SHP77 treated with DMSO at 0.1 percent for 48 hours (cell line): ENCODE results near the gene SORBS1.
A peak's percentile ranks its signal among the peaks of the same experiment; 100 is the strongest.
"Not testable (repeated sequence)": the region's sequence is repeated elsewhere in the genome, so short reads cannot be mapped to it uniquely, and the experiment has no call there.

ENCODE experiments used
- DNase-seq: peaks from one replicate; lab custom pipeline; 2025; lab: John Stamatoyannopoulos, UW

Gene SORBS1

GRCh38 chr10:95388539-95388938 lies 172.6 kb downstream of the SORBS1 start:
- DNase-seq = no peak

DNA sequence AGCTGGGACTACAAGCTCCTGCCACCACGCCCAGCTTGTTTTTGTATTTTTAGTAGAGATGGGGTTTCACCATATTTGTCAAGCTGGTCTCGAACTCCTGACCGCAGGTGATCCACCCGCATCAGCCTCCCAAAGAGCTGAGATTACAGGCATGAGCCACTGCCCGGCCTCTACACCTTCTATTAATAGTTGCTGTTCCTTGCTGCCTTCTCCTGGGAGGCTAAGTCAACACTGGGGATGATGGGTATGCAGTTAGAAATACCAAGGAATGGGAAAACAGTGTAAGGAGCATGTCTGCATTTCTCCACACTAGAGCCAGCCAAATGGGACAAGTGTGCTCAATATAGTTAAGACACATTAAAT lies 173.1 kb downstream of the SORBS1 start:
- DNase-seq = no peak

GRCh38 chr10:95384011-95384704 lies 177.0 kb downstream of the SORBS1 start:
- no peak for DNase-seq

DNA sequence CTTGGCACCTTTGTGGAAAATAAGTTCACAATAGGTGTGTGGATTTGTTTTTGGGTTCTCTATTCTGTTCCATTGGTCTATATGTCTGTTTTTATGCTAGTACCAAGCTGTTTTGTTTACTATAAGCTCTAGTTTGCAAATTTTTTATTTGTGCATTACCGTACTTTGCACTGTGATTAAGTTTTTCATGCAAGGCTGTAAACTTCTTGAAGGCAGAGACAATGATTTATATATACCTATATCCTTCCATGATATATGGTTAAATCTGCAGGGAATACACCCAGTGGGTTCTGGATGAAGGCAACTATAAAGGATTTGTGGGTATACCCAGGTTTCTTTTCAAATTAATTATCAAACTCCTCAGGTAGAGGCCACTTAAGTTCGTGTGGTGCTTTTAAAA lies 178.6 kb downstream of the SORBS1 start:
- no peak for DNase-seq

DNA sequence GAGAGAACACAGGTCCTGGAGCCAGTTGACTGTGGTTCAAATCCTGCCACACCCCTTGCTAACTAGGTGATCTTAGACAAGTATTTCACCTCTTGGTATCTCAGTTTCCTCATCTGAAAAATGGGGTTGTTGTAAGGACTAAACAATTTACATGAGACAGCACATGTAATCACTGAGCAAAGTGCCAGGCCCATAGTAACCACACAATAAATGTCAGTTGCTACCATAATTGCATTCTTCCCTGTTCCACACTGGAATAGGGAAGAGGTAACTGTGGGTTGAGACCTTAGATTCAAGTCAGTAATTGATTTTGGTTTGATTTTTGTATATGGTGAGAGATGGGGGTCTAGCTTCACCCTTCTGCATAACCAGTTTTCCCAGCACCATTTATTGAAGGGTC lies 179.0 kb downstream of the SORBS1 start:
- no peak for DNase-seq

- DNase-seq = no peak
Measured at GRCh38 chr10:95377950-95378349, 183.2 kb downstream of the SORBS1 start.

DNA sequence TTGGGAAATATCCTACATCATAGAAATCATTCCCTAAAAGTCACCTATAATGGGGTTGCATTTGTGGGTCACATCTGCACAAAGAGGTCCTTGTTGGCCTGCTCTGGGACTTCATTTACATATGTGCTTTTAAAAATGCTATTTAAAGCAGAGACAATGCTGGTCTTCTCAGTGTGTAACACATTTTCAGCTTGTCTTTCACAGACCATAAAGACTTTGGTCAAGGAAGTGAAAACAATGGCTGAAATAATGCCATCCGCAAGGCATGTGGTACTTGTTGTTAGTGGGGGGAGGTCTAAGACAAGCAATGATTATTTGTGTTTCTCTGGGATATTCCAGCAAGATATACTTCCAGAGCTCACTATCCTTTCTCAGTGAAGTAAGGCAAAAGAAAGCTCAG lies 185.8 kb downstream of the SORBS1 start:
- no peak for DNase-seq

DNA sequence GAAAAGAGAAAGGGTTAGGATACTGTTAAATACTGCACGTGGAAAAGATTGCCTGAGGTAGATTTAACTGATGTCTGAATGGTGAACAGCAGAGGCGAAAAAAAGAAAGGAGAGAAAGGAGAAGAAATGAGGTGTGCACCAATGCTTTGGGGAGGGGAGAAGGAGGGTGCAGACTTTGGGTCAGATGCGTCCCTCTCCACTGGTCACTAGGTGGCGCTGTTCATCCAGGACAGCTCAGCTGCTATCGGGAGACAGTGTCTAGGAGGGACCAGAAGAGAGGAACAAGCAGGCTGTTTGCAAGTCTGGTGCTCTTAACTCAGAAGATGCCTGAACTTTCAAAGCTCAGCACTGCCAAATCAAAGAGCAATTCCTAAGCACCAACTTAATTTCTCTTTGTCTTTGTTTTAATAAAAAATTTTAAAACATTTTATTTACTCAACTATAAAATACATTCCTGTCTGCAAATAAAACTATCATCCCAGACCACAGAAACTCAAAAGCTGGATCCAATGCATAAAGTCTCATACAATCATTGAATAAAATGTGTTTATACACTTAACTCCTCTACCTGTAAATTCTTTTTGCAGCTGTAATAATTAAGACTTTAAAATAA lies 186.5 kb downstream of the SORBS1 start:
- peak; percentile 50 for DNase-seq

DNA sequence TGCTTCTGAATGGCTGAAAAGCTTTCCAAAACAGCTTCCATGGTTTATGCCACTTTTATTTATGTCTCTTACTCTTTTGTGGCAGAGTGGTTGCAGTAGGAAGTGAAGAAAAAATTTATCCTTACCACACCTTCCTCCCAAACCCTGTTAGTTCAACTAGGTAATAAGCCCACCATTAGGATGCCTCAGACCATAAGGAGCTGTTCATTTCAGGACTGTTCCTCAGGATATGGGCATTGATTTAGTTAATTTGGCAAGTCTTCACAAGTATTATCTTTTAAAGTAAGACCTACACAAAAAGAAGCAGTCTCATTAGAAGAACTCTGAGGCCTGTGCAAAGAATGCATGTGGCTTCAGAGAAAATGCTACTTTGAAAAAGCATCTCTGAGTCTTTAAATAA lies 187.5 kb downstream of the SORBS1 start:
- no peak for DNase-seq

GRCh38 chr10:95364342-95364741 lies 196.8 kb downstream of the SORBS1 start:
- DNase-seq = no peak

DNA sequence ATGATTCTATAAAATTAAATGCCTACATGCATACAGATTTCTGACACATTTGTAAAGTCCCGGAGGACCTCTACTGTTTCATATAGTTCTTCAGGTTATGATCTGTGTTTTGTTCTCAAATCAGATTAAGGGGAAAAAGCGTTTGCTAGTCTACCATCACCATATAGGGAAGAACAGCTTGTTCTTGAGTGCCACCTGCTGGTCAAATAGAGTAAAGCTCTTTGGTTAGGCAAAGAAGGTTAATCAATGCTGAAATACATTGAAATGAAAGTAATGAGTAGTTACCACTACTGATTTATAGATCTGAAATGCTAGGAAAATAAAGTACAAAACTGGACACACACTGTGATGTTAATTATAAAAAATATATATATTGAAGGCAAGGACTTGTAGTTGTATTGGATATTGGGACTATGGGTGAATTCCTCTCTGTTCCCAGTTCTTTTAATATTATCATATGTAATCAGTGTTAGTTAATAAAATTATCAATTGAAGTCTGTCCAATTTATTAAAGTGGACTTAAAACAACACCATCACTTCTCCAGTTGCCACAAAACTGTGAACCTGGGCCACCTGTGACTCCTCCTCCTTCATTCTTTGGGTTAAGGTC lies 197.8 kb downstream of the SORBS1 start:
- peak; percentile 64 for DNase-seq

DNA sequence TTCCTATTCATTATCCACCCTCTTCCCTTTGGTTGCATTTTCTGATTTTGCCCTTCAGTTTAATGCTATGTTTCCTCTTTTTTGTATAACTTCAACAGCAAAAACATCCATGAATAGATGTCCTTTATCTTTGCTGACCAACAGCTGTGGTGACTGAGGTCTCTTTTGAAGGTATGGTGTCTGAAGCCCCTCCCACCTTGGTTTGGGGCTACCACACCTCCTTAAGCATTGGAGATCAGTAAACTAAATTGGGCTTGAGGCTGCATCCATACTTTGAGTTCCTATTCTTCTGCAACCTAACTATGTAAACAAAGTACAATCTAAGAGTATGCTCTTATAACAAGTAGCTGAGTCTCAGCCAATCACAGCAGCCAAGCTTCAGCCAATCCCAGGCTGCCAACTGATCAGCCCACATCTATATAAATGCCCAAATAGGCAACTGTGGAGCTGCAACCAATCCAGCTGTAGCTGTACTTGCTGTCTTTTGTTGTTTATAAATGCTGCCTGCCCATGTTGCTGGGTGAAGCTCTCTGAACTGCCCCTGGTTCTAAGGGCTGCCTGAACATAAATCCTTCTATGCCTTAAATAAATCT lies 201.0 kb downstream of the SORBS1 start:
- no peak for DNase-seq

- DNase-seq = no peak
Measured at GRCh38 chr10:95359466-95359865, 201.7 kb downstream of the SORBS1 start.

DNA sequence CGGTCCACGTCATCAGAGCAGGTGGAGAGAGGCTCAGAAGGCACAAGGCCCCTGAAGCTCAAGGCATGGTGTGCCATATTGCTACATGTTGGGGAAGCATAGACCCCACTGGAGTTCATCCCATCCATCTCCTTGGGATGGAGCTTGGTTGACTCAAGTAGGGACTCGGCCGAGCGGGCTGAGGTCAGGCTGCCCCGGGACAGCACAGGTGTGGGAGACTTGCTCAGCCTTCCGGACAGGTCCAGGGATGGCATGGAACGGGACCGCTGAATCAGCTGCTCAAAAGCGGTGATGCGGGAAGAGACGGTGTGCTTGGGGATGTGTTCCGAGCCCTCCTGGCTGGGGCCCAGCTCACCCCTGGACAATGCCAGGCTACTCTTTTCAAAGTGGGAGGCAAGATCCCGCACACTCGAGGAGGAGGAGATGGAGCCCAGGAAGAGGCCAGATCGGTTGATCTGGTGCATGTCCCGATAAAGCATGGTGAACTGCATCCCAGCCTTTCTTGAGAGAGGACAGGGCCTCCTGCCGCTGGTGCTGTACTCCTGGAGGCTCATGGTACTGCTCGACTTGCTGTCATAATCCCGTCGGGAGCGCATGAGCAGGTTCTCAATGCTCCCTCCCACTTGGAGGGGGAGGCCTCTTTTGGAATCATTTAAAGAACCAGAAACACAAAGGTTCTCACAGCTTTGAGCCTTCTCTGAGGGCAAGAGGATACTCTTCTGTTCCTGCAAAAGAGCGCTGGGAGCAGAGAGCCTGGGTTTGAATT lies 204.8 kb downstream of the SORBS1 start:
- no peak for DNase-seq

- peak; percentile 52 for DNase-seq
Measured at GRCh38 chr10:95355301-95355700, 205.9 kb downstream of the SORBS1 start.

GRCh38 chr10:95354110-95354509 lies 207.1 kb downstream of the SORBS1 start:
- DNase-seq = no peak

- no peak for DNase-seq
Measured at GRCh38 chr10:95353123-95353522, 208.0 kb downstream of the SORBS1 start.

DNA sequence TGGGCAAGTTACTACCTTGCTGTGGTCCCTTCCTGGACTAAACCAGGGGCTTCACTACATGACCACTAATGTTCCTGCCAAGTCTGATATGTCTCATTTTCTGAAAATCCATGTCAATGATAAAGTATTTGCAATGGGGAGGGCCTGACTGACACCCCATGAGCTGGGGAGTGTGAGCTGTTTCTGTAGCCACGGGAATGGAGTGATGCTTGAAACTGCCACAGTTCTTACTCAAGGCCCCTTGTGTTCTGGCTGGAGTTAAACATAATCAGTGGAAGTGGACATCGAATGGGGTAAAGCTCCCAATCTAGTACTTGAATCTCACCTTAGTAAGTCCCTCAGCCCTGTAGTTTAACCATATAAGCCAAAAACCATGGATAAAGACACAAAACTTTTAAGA lies 208.5 kb downstream of the SORBS1 start:
- DNase-seq = no peak

- DNase-seq = no peak
Measured at GRCh38 chr10:95350830-95351228, 210.3 kb downstream of the SORBS1 start.

GRCh38 chr10:95350219-95350829 lies 210.8 kb downstream of the SORBS1 start:
- no peak for DNase-seq

DNA sequence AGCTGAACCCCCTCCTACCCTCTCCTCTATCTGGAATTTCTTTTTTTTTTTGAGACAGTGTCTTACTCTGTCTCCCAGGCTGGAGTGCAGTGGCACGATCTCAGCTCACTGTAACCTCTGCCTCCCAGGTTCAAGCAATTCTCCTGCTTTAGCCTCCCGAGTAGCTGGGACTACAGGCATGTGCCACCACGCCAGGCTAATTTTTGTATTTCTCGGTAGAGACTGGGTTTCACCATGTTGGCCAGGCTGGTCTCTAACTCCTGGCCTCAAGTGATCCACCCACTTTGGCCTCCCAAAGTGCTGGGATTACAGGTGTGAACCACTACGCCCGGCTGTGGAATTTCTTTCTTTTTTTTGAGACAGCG lies 213.8 kb downstream of the SORBS1 start:
- not testable (repeated sequence) for DNase-seq
